Activated CD4-positive, alpha-beta T cell treated with anti-CD3 and anti-CD28 coated beads, Interleukin-2, amount 10 ng/mL, durations not matched to agents 7 days and 5 days (primary cell): ENCODE data around the gene IL16. TPM values are rescaled to one million over a fixed set of nuclear protein-coding genes. Genes with fewer than 3 reads are reported as not detected.
"Not testable (repeated sequence)": the region's sequence is repeated elsewhere in the genome, so short reads cannot be mapped to it uniquely, and the experiment has no call there.

Source experiments
- CTCF ChIA-PET: fragments of 350-600 bp; sonication (Branson Sonifier 250); formaldehyde crosslinking; loops from one replicate; lab custom pipeline; 2021; ENCODE audit warnings: antibody characterized with exemption; lab: Charles Lee
- POLR2A ChIA-PET: fragments of 350-600 bp; sonication (Branson Sonifier 250); formaldehyde crosslinking; loops from one replicate; lab custom pipeline; 2021; ENCODE audit warnings: antibody characterized with exemption; lab: Charles Lee
- DNase-seq: peaks from one replicate; pipeline ENCODE4 v3.0.0-alpha.2; 2020
- H3K27ac Mint-ChIP-seq: one replicate; pipeline ENCODE4 v1.8.0; 2021; ENCODE audit warnings: mild to moderate bottlenecking, moderate library complexity, mixed read lengths
- H3K27me3 Mint-ChIP-seq: one replicate; pipeline ENCODE4 v1.8.0; 2021; ENCODE audit warnings: mixed read lengths
- H3K36me3 Mint-ChIP-seq: one replicate; pipeline ENCODE4 v1.8.0; 2021; ENCODE audit warnings: low read depth, mixed read lengths
- H3K4me1 Mint-ChIP-seq: one replicate; pipeline ENCODE4 v1.8.0; 2021; ENCODE audit warnings: mixed read lengths
- H3K4me3 Mint-ChIP-seq: one replicate; pipeline ENCODE4 v1.8.0; 2021; ENCODE audit warnings: mild to moderate bottlenecking, moderate library complexity, mixed read lengths
- H3K9me3 Mint-ChIP-seq: one replicate; pipeline ENCODE4 v1.8.0; 2021; ENCODE audit warnings: mixed read lengths
- total RNA-seq, 2 experiments: library from RNA; stranded (reverse); gene quantifications; one replicate each; pipeline ENCODE4 v1.2.3, GENCODE V29; 2021

Gene IL16
- total RNA-seq, 2 experiments from 2014 or later = 239 to 242 TPM

- Mint-ChIP-seq H3K27ac (peak overlapping the region; percentile 87), H3K27me3 (no peaks in the 10 kb centered on the region), H3K9me3 (no peaks in the 10 kb centered on the region), H3K4me1 (peaks cover 29% of the 10 kb centered on the region), H3K4me3 (peak overlapping the region; percentile 89), H3K36me3 (peaks cover 6% of the 10 kb centered on the region)
- no peak for DNase-seq
- ChIA-PET CTCF (interaction anchor here (0.8 to 2.1 kb wide), 7 partner anchors 9 to 57 kb away, joined by 3 to 9 read pairs (median 4); no protein-coding TSS in a partner anchor), POLR2A (interaction anchor here (0.7 to 1.0 kb wide), 3 partner anchors 12 to 28 kb away, joined by 3 read pairs; no protein-coding TSS in a partner anchor)
Observed at GRCh38 chr15:81323559-81323943, 126.9 kb downstream of the IL16 start.

GRCh38 chr15:81323944-81324881 is 127.5 kb downstream of the IL16 start, which contains the start of gene STARD5:
TSS of gene STARD5 (minus strand) at chr15:81324141. CDS start at chr15:81324099, 42 bp downstream.
- Mint-ChIP-seq H3K27ac (peak within 1 kb of the TSS; percentile 87), H3K9me3 (no peaks in the 10 kb centered on the region), H3K36me3 (peaks cover 4% of the 10 kb centered on the region), H3K4me1 (peaks cover 29% of the 10 kb centered on the region), H3K27me3 (no peaks in the 10 kb centered on the region), H3K4me3 (peak within 1 kb of the TSS; percentile 89)
- ChIA-PET POLR2A (interaction anchor here (0.7 to 1.0 kb wide), 3 partner anchors 13 to 29 kb away, joined by 3 read pairs; no protein-coding TSS in a partner anchor), CTCF (interaction anchor here (0.8 to 2.1 kb wide), 9 partner anchors 10 to 58 kb away, joined by 3 to 9 read pairs (median 4); no protein-coding TSS in a partner anchor)
- peak; percentile 98 for DNase-seq

- Mint-ChIP-seq H3K36me3 (peaks cover 4% of the 10 kb centered on the region), H3K4me3 (no peak overlapping the region), H3K9me3 (no peaks in the 10 kb centered on the region), H3K4me1 (peaks cover 37% of the 10 kb centered on the region), H3K27me3 (no peaks in the 10 kb centered on the region), H3K27ac (no peak overlapping the region)
- POLR2A ChIA-PET = no interaction called here
- CTCF ChIA-PET = interaction anchor here (0.6 to 1.6 kb wide), 4 partner anchors 18 to 60 kb away, joined by 3 to 8 read pairs (median 3); no protein-coding TSS in a partner anchor
- DNase-seq = no peak
Observed at GRCh38 chr15:81326466-81327212, 130.0 kb downstream of the IL16 start.

GRCh38 chr15:81327516-81327915 is 130.8 kb downstream of the IL16 start:
- DNase-seq = no peak
- Mint-ChIP-seq H3K36me3 (peaks cover under 1% of the 10 kb centered on the region), H3K9me3 (no peaks in the 10 kb centered on the region), H3K4me1 (peaks cover 29% of the 10 kb centered on the region), H3K27me3 (no peaks in the 10 kb centered on the region), H3K27ac (no peak overlapping the region), H3K4me3 (no peak overlapping the region)
- CTCF ChIA-PET = interaction anchor here (1.3 to 1.6 kb wide), 3 partner anchors 17 to 61 kb away, joined by 3 to 8 read pairs (median 3); no protein-coding TSS in a partner anchor
- POLR2A ChIA-PET = no interaction called here

- no peaks in the 10 kb centered on the region for H3K27me3 Mint-ChIP-seq
- no peaks in the 10 kb centered on the region for H3K36me3 Mint-ChIP-seq
- H3K27ac Mint-ChIP-seq = no peak overlapping the region
- CTCF ChIA-PET = interaction anchor here (1.3 kb wide), 1 partner anchor 39 kb away, joined by 3 read pairs; no protein-coding TSS in a partner anchor
- no peak for DNase-seq
- H3K4me3 Mint-ChIP-seq = no peak overlapping the region
- no peaks in the 10 kb centered on the region for H3K9me3 Mint-ChIP-seq
- POLR2A ChIA-PET = no interaction called here
- H3K4me1 Mint-ChIP-seq = peaks cover 21% of the 10 kb centered on the region
Observed at GRCh38 chr15:81329446-81329845, 132.8 kb downstream of the IL16 start.

- no peaks in the 10 kb centered on the region for H3K27me3 Mint-ChIP-seq
- no peak overlapping the region for H3K27ac Mint-ChIP-seq
- ChIA-PET POLR2A (no interaction called here), CTCF (interaction anchor here (1.0 kb wide), 1 partner anchor 9 kb away, joined by 3 read pairs; no protein-coding TSS in a partner anchor)
- no peaks in the 10 kb centered on the region for H3K36me3 Mint-ChIP-seq
- no peak overlapping the region for H3K4me3 Mint-ChIP-seq
- no peak for DNase-seq
- peaks cover 15% of the 10 kb centered on the region for H3K4me1 Mint-ChIP-seq
- H3K9me3 Mint-ChIP-seq = no peaks in the 10 kb centered on the region
Observed at GRCh38 chr15:81330366-81331090, 133.8 kb downstream of the IL16 start.

- H3K36me3 Mint-ChIP-seq, POLR2A ChIA-PET, DNase-seq, H3K9me3 Mint-ChIP-seq, H3K27me3 Mint-ChIP-seq, H3K27ac Mint-ChIP-seq, H3K4me3 Mint-ChIP-seq: not testable (repeated sequence)
- peaks cover 15% of the 10 kb centered on the region for H3K4me1 Mint-ChIP-seq
- CTCF ChIA-PET = interaction anchor here (0.9 to 1.0 kb wide), 2 partner anchors 9 to 10 kb away, joined by 3 read pairs; no protein-coding TSS in a partner anchor
Observed at GRCh38 chr15:81331141-81331540, 134.5 kb downstream of the IL16 start.

GRCh38 chr15:81331600-81331999 is 134.9 kb downstream of the IL16 start:
- no peak overlapping the region for H3K4me3 Mint-ChIP-seq
- H3K9me3 Mint-ChIP-seq = no peaks in the 10 kb centered on the region
- POLR2A ChIA-PET = no interaction called here
- no peaks in the 10 kb centered on the region for H3K27me3 Mint-ChIP-seq
- H3K27ac Mint-ChIP-seq = no peak overlapping the region
- no peaks in the 10 kb centered on the region for H3K36me3 Mint-ChIP-seq
- peaks cover 15% of the 10 kb centered on the region for H3K4me1 Mint-ChIP-seq
- CTCF ChIA-PET = interaction anchor here (0.9 to 1.0 kb wide), 2 partner anchors 8 to 10 kb away, joined by 3 read pairs; no protein-coding TSS in a partner anchor
- no peak for DNase-seq

GRCh38 chr15:81332326-81332725 is 135.6 kb downstream of the IL16 start:
- CTCF ChIA-PET = no interaction called here
- Mint-ChIP-seq H3K36me3 (no peaks in the 10 kb centered on the region), H3K27me3 (no peaks in the 10 kb centered on the region), H3K27ac (no peak overlapping the region), H3K9me3 (no peaks in the 10 kb centered on the region), H3K4me3 (no peak overlapping the region), H3K4me1 (peaks cover 15% of the 10 kb centered on the region)
- no peak for DNase-seq
- POLR2A ChIA-PET = no interaction called here

GRCh38 chr15:81333363-81333762 is 136.7 kb downstream of the IL16 start:
- no peaks in the 10 kb centered on the region for H3K27me3 Mint-ChIP-seq
- H3K9me3 Mint-ChIP-seq = no peaks in the 10 kb centered on the region
- no peak overlapping the region for H3K27ac Mint-ChIP-seq
- DNase-seq = no peak
- POLR2A ChIA-PET = interaction anchor here (0.9 kb wide), 1 partner anchor 58 kb away, joined by 7 read pairs; no protein-coding TSS in a partner anchor
- peaks cover 11% of the 10 kb centered on the region for H3K4me1 Mint-ChIP-seq
- no peak overlapping the region for H3K4me3 Mint-ChIP-seq
- H3K36me3 Mint-ChIP-seq = no peaks in the 10 kb centered on the region
- CTCF ChIA-PET = no interaction called here

- H3K36me3 Mint-ChIP-seq = no peaks in the 10 kb centered on the region
- H3K9me3 Mint-ChIP-seq = no peaks in the 10 kb centered on the region
- H3K4me1 Mint-ChIP-seq = peaks cover 11% of the 10 kb centered on the region
- H3K27me3 Mint-ChIP-seq = no peaks in the 10 kb centered on the region
- DNase-seq = no peak
- CTCF ChIA-PET = interaction anchor here (0.6 to 2.0 kb wide), 6 partner anchors 8 to 376 kb away, joined by 3 to 6 read pairs (median 4); no protein-coding TSS in a partner anchor
- POLR2A ChIA-PET = no interaction called here
- no peak overlapping the region for H3K27ac Mint-ChIP-seq
- no peak overlapping the region for H3K4me3 Mint-ChIP-seq
Observed at GRCh38 chr15:81334768-81335435, 138.2 kb downstream of the IL16 start.
